Endothelial cell of umbilical vein (primary cell): ENCODE results near the gene DDAH2. TPM values are rescaled to one million over a fixed set of nuclear protein-coding genes. Genes with fewer than 3 reads are reported as not detected.

Source experiments
- BruUV-seq: library from RNA; stranded (reverse); fragments of 400-500 nt; replicated peaks from 2 replicates; lab custom pipeline; 2021; lab: Mats Ljungman, UMichigan
- CTCF ChIA-PET: fragments of 300-600, 350-600 bp; sonication (Branson Sonifier 250); formaldehyde crosslinking; loops from one replicate; lab custom pipeline; 2021; ENCODE audit warnings: antibody characterized with exemption, inconsistent platforms; lab: Charles Lee
- POLR2A ChIA-PET: fragments of 300-600, 350-600 bp; sonication (Branson Sonifier 250); formaldehyde crosslinking; loops from one replicate; lab custom pipeline; 2021; ENCODE audit warnings: antibody characterized with exemption, inconsistent platforms; lab: Charles Lee
- DNase-seq: peaks from one replicate; pipeline ENCODE4 v3.0.0-alpha.2; 2011; ENCODE audit warnings: low read depth, low spot score
- FAIRE-seq: peaks from 2 replicates; lab custom pipeline; 2011; peaks lifted over from hg19 to GRCh38; lab: Jason Lieb, UNC
- H2AFZ ChIP-seq: 2 replicates; pipeline ENCODE4 v1.6.0; 2012; ENCODE audit warnings: low read depth, low read length, control low read depth, inconsistent platforms
- H3K27ac ChIP-seq: 2 replicates; pipeline ENCODE4 v1.5.1; 2011; ENCODE audit warnings: low read depth, mild to moderate bottlenecking, control low read depth, low read length, moderate library complexity; ENCODE audit not compliant: insufficient read depth
- H3K27me3 ChIP-seq, 2 experiments: 2 replicates each; pipeline versions ENCODE4 v1.6.0 to v1.6.1; 2011; ENCODE audit warnings: low read length in 2 of 2, mixed read lengths in 1 of 2; ENCODE audit not compliant: control insufficient read depth in 2 of 2, insufficient read depth in 2 of 2
- H3K36me3 ChIP-seq, 2 experiments: 2 replicates in 1 of 2; 3 replicates in 1 of 2; pipeline ENCODE4 v1.5.1; 2011; ENCODE audit warnings: low read length in 2 of 2, mild to moderate bottlenecking in 1 of 2, moderate library complexity in 1 of 2; ENCODE audit not compliant: control insufficient read depth in 2 of 2, insufficient read depth in 2 of 2; ENCODE audit errors: extremely low read depth in 1 of 2
- H3K4me1 ChIP-seq: 3 replicates; pipeline ENCODE4 v1.5.1; 2011; ENCODE audit warnings: mild to moderate bottlenecking, low read length; ENCODE audit not compliant: control insufficient read depth, insufficient read depth; ENCODE audit errors: extremely low read depth
- H3K4me2 ChIP-seq: 2 replicates; pipeline ENCODE4 v1.6.1; 2011; ENCODE audit warnings: low read length, control low read depth, mixed read lengths; ENCODE audit not compliant: insufficient read depth
- H3K4me3 ChIP-seq, 3 experiments: fragments of 200-600 bp in 1 of 3; sonication (generic), shearing (Covaris generic) in 1 of 3; replicated peaks in 1 of 3; 2 replicates each; pipeline ENCODE4 v1.5.1; 2011 to 2016; ENCODE audit warnings: control low read depth in 3 of 3, low read length in 3 of 3, mild to moderate bottlenecking in 2 of 3, inconsistent platforms in 1 of 3, low read depth in 1 of 3, moderate library complexity in 1 of 3; ENCODE audit not compliant: insufficient read depth in 1 of 3
- H3K79me2 ChIP-seq: 2 replicates; pipeline ENCODE4 v1.6.0; 2012; ENCODE audit warnings: low read length, inconsistent platforms; ENCODE audit not compliant: control insufficient read depth, insufficient read depth
- H3K9ac ChIP-seq: replicated peaks from 2 replicates; pipeline ENCODE3; 2011; ENCODE audit warnings: low read length, control low read depth; ENCODE audit not compliant: insufficient read depth; ENCODE audit errors: extremely low read depth
- H3K9me1 ChIP-seq: replicated peaks from 3 replicates; pipeline ENCODE4 v1.6.0; 2011; ENCODE audit warnings: mild to moderate bottlenecking, low read length; ENCODE audit not compliant: control insufficient read depth, insufficient read depth; ENCODE audit errors: extremely low read depth
- H3K9me3 ChIP-seq: replicated peaks from 2 replicates; pipeline ENCODE4 v1.5.1; 2012; ENCODE audit warnings: low read length, inconsistent platforms; ENCODE audit not compliant: control insufficient read depth, insufficient read depth
- H4K20me1 ChIP-seq: replicated peaks from 2 replicates; pipeline ENCODE3; 2011; ENCODE audit warnings: mild to moderate bottlenecking, low read length; ENCODE audit not compliant: control insufficient read depth, insufficient read depth; ENCODE audit errors: extremely low read depth
- EZH2 ChIP-seq: IDR thresholded peaks from 2 replicates; pipeline ENCODE4 v1.6.1; 2012; ENCODE audit warnings: borderline replicate concordance, low read depth, mild to moderate bottlenecking, moderate library complexity, low read length, inconsistent platforms; ENCODE audit not compliant: severe bottlenecking
- FOS ChIP-seq: IDR thresholded peaks from 2 replicates; pipeline ENCODE4 v1.6.1; 2011; ENCODE audit warnings: mild to moderate bottlenecking, low read length, moderate library complexity, borderline replicate concordance; ENCODE audit not compliant: insufficient read depth
- GATA2 ChIP-seq: IDR thresholded peaks from 2 replicates; pipeline ENCODE4 v1.7.0; 2011; ENCODE audit warnings: low read depth, mild to moderate bottlenecking, moderate library complexity, mixed read lengths, low read length; ENCODE audit not compliant: insufficient read length, insufficient read depth
- JUN ChIP-seq: IDR thresholded peaks from 2 replicates; pipeline ENCODE4 v1.6.1; 2011; ENCODE audit warnings: borderline replicate concordance, low read depth; ENCODE audit not compliant: insufficient read length, insufficient read depth
- MAX ChIP-seq: IDR thresholded peaks from 2 replicates; pipeline ENCODE4 v1.6.1; 2011; ENCODE audit not compliant: insufficient read depth, insufficient read length
- MYC ChIP-seq: IDR thresholded peaks from one replicate; pipeline ENCODE4 v1.6.1; 2011; ENCODE audit warnings: mild to moderate bottlenecking, low read depth, low read length
- POLR2A ChIP-seq: IDR thresholded peaks from 2 replicates; pipeline ENCODE4 v1.6.1; 2012; ENCODE audit warnings: low read depth, mild to moderate bottlenecking, control low read depth, low read length
- POLR2AphosphoS5 ChIP-seq: IDR thresholded peaks from 2 replicates; pipeline ENCODE4 v1.6.1; 2012; ENCODE audit warnings: low read depth, mild to moderate bottlenecking, control low read depth, low read length, moderate library complexity; ENCODE audit not compliant: insufficient read depth
- dilution Hi-C: fragments of 300-500 bp; cut with MboI; formaldehyde crosslinking; loops from one replicate; pipeline ENCODE4 v1.15.0; 2019; ENCODE audit warnings: low sequenced_read_pairs; ENCODE audit not compliant: extremely low pct_ligation_motif_present
- intact Hi-C: fragments of 100-400 bp; cut with micrococcal nuclease; formaldehyde crosslinking; loops from one replicate; pipeline ENCODE4 v1.10.0; 2022
- polyA plus RNA-seq, 4 experiments: library from polyadenylated mRNA; depleted of rRNA in 3 of 4; stranded (reverse) in 3 of 4; unstranded in 1 of 4; fragments of >200 nt; gene quantifications; 2 replicates each; pipeline versions ENCODE4 v1.2.1 to v1.2.3, GENCODE V29; 2011 to 2012; ENCODE audit warnings: missing spikeins in 1 of 4
- total RNA-seq: library from RNA; stranded (reverse); gene quantifications from 2 replicates; pipeline ENCODE4 v1.2.3, GENCODE V29; 2021

Gene DDAH2
- total and polyA plus RNA-seq, 2 donors (not counting 3 experiments of a cell fraction or from before 2014, with no cell fraction given) = 109 to 176 TPM

- ChIA-PET POLR2A (no interaction called here), CTCF (interaction anchor here (1.2 to 3.9 kb wide), 3 partner anchors 8 to 41 kb away, joined by 3 to 18 read pairs (median 4); no protein-coding TSS in a partner anchor)
- no peaks in the 10 kb centered on the region for H3K9me3 ChIP-seq
- H3K9ac ChIP-seq = no peak overlapping the region
- no peaks in the 10 kb centered on the region for H3K79me2 ChIP-seq
- BruUV-seq = no TSS peak
- H2AFZ ChIP-seq = no peak overlapping the region
- DNase-seq (no peak), FAIRE-seq (peak; percentile 18)
- no peaks in the 10 kb centered on the region for H3K4me1 ChIP-seq
- dilution Hi-C loops (no loop called here), intact Hi-C loops (no loop called here)
- H3K27me3 ChIP-seq = no peaks in the 10 kb centered on the region
- no peaks in the 10 kb centered on the region for H3K9me1 ChIP-seq
- no peaks in the 10 kb centered on the region for H4K20me1 ChIP-seq
- no peak overlapping the region for H3K4me2 ChIP-seq
- no peak overlapping the region for H3K4me3 ChIP-seq
- TF ChIP-seq MYC (no peak), JUN (no peak), GATA2 (no peak), FOS (no peak), POLR2AphosphoS5 (no peak), EZH2 (no peak), MAX (no peak), POLR2A (no peak)
- H3K27ac ChIP-seq = no peak overlapping the region
- H3K36me3 ChIP-seq = no peaks in the 10 kb centered on the region
Observed at GRCh38 chr6:31750411-31751022, 21.4 kb upstream of the DDAH2 start.
